Stimulated activated CD8-positive, alpha-beta memory T cell treated with anti-CD3 and anti-CD28 coated beads, Interleukin-4, amount 100 ng/mL, for 4 hours (primary cell): ENCODE measurements around the gene SPTBN5.

Experiments used
- DNase-seq, 2 donors: peaks; one replicate each; pipeline ENCODE4 v3.0.0-alpha.2; 2020; ENCODE audit warnings: low read depth in 2 of 2, low spot score in 1 of 2

Gene SPTBN5

GRCh38 chr15:41827290-41827879 lies 66.5 kb downstream of the SPTBN5 start:
- peak in 1 of 2 donors; percentile 5 for DNase-seq

- no peak for DNase-seq
These were observed 68.0 kb downstream of the SPTBN5 start for GRCh38 chr15:41825572-41826535.

GRCh38 chr15:41825145-41825544 lies 68.7 kb downstream of the SPTBN5 start:
- no peak for DNase-seq

GRCh38 chr15:41824062-41824745 lies 69.6 kb downstream of the SPTBN5 start:
- no peak for DNase-seq

- no peak for DNase-seq
These were observed 70.4 kb downstream of the SPTBN5 start for GRCh38 chr15:41823502-41823901.

GRCh38 chr15:41822957-41823356 lies 70.9 kb downstream of the SPTBN5 start:
- no peak for DNase-seq

- no peak for DNase-seq
These were observed 71.4 kb downstream of the SPTBN5 start for GRCh38 chr15:41822471-41822870.

GRCh38 chr15:41821831-41822230 lies 72.0 kb downstream of the SPTBN5 start:
- no peak for DNase-seq

- no peak for DNase-seq
These were observed 72.9 kb downstream of the SPTBN5 start for GRCh38 chr15:41820791-41821423.

GRCh38 chr15:41819455-41820050 lies 74.3 kb downstream of the SPTBN5 start:
- no peak for DNase-seq

- no peak for DNase-seq
These were observed 76.1 kb downstream of the SPTBN5 start for GRCh38 chr15:41817781-41818180.

- DNase-seq, result no peak
These were observed 76.5 kb downstream of the SPTBN5 start for GRCh38 chr15:41817327-41817726.

- DNase-seq, result no peak
These were observed 77.1 kb downstream of the SPTBN5 start for GRCh38 chr15:41816788-41817187.

GRCh38 chr15:41814534-41814933 lies 79.3 kb downstream of the SPTBN5 start:
- DNase-seq, result no peak

- DNase-seq, result no peak
These were observed 80.4 kb downstream of the SPTBN5 start for GRCh38 chr15:41813426-41813825.

GRCh38 chr15:41812820-41813375 lies 81.0 kb downstream of the SPTBN5 start:
- DNase-seq, result no peak

GRCh38 chr15:41811432-41812195 lies 82.2 kb downstream of the SPTBN5 start:
- peak; percentile 46 to 51 for DNase-seq

- DNase-seq, result no peak
These were observed 83.0 kb downstream of the SPTBN5 start for GRCh38 chr15:41810651-41811431.
